Erythroblast (primary cell): ENCODE data around the gene KIF3C.
"Not testable (repeated sequence)": the region's sequence is repeated elsewhere in the genome, so short reads cannot be mapped to it uniquely, and the experiment has no call there.

ENCODE experiments used
- GATA1 ChIP-seq: IDR thresholded peaks from 2 replicates; pipeline ENCODE4 v1.6.1; 2011; ENCODE audit warnings: low read depth, mild to moderate bottlenecking, control low read depth, low read length, moderate library complexity
- POLR2A ChIP-seq: IDR thresholded peaks from 2 replicates; pipeline ENCODE4 v1.6.1; 2011; ENCODE audit warnings: mild to moderate bottlenecking, low read length

DNA sequence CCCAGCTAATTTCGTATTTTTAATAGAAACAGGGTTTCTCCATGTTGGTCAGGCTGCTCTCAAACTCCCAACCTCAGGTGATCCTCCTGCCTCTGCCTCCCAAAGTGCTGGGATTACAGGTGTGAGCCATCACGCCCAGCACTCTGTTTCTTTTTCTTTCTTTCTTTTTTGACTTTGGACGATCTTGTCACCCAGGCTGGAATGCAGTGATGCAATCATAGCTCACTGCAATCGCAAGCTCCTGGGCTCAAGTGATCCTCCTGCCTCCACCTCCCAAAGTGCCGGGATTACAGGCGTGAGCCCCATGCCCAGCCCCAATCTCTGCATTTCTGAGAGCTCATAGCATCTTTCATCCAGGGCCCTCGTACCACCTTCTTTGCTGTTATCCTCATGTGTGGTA, 17.1 kb upstream of the KIF3C start:
- TF ChIP-seq POLR2A, GATA1: not testable (repeated sequence)
